Mucosa of gallbladder (tissue), 1 donor: ENCODE measurements around the gene KRT84. TPM values are rescaled to one million over a fixed set of nuclear protein-coding genes. Genes with fewer than 3 reads are reported as not detected.
"Not testable (repeated sequence)": the region's sequence is repeated elsewhere in the genome, so short reads cannot be mapped to it uniquely, and the experiment has no call there.

Experiments used
- DNase-seq: peaks from one replicate; pipeline ENCODE4 v3.0.0-alpha.2; 2020; ENCODE audit warnings: low spot score
- total RNA-seq: library from RNA; stranded (reverse); gene quantifications from one replicate; pipeline ENCODE4 v1.2.1, GENCODE V29; 2021
- donor health status: DM: no; HTN: no; CAD: no.

Gene KRT84
- total RNA-seq, 1 donor from 2014 or later, result not detected

GRCh38 chr12:52345041-52345440, 40.4 kb downstream of the KRT84 start:
- not testable (repeated sequence) for DNase-seq

DNA sequence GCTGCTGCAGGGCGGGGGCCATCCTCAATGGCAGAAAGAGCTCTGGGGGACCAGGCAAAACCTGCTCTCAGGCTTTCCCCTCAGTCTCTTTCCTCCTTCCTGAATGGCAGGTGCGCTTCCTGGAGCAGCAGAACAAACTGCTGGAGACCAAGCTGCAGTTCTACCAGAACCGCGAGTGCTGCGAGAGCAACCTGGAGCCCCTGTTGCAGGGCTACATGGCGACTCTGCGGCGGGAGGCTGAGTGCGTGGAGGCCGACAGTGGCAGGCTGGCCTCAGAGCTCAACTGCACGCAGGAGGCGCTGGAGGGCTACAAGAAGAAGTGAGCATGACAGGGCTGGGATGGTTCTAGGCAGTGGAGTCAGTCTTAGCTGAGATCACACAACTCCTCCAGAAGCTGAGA, 41.3 kb downstream of the KRT84 start:
- no peak for DNase-seq

DNA sequence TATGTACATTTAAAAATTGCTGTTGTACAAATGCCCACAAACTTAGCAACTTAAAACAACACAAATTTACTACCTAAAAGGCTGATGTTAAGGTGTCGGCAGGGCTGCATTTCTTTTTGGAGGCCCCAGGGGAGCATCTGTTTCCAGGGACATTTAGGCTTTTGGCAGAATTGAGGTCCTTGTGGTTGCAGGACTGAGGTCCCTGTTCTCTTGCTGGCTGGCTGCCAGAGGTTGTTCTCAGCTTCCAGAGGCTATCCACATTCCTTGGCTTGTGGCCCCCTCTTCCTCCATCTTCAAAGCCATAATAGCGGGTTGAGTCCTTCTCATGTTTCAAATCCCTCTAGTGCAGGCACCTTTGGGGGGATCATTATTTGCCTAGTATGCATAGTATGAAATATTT, 41.9 kb downstream of the KRT84 start:
- no peak for DNase-seq

DNA sequence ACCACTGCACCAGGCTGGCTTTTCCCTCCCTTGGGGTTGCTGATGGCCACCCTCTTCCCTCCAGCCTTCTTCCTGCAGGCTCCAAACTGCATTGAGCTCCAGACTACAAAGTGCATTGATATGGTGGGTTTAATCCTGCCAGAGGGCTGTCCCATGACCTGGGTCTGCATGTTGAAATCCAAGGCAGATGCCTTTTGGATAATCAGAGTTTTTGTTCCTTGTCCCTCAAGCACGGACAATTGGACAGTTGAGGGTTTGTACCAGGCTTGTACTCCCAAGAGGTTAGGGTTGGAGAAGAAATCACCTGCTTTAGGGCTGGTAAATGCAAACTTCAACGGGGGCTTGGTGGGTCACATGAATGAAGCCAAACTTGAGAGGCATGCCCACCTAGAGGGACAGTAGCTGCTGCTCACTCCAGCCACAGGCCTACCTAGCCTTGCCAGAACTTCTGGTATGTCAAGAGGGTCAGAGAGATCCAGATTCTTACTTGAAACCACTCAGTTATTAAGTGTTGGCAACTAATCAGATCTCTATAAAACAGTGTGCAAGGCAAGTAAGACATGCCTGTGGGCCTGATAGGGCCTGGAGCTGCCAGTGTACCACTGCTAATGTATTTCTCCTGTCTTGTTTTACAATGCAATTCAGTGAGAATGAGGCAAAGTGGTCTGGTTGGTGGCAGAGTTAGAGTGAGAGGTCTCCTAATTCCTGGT, 42.5 kb downstream of the KRT84 start:
- DNase-seq, result no peak

- no peak for DNase-seq
Observed at GRCh38 chr12:52341066-52341580, 44.3 kb downstream of the KRT84 start.

DNA sequence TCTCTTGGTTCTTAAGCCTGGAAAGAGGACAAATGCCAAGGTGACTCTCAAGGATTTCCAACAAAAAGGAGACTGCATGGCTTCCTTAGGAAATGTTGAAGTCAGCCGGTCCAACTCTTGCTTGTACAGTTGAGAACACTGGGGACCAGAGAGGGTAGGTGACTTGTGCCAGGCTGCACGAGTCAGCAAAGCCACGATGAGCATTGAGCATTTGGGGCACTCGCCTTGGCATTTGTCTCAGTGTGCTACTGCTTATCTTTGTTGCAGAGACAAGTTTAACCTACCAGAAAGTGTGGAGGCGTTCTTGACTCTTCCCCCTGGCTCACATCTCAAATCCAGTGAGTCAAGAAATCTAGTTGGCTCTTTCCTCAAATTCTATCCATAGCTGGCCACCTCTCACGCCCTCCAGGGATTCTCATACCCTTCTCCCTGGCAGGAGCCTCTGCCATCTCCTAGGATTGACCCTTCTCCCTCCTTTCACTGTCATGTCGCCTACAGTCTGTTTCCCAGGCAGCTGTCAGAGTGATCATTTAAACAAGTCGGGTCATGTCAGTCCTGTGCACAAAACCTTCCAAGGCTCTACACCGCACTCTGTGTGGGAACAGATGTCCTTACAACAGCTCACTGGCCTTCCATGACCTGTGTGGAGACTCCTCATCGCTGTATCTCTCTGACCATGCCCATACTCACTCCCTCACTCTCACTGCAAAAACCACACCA, 47.1 kb downstream of the KRT84 start:
- no peak for DNase-seq

GRCh38 chr12:52337054-52337453, 48.4 kb downstream of the KRT84 start:
- DNase-seq, result no peak

DNA sequence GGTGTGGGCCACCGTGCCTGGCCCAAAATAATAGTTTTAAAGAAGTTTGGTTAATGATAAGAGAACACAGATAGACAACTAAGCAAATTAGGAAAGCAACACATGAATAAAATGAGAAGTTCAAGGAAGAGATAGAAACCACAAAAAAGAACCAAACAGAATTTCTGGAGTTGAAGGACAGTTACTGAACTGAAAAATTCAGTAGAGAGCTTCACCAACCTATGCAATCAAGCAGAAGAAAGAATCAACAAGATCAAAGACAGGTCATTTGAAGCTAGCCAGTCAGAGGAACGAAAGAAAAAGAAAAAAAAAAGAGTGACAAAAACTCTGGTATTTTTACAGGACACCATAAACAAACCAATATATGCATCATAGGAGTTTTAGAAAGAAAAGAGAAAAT, 48.8 kb downstream of the KRT84 start:
- no peak for DNase-seq

GRCh38 chr12:52335598-52336262, 49.7 kb downstream of the KRT84 start:
- peak; percentile 86 for DNase-seq

- no peak for DNase-seq
Observed at GRCh38 chr12:52334185-52334584, 51.3 kb downstream of the KRT84 start.

DNA sequence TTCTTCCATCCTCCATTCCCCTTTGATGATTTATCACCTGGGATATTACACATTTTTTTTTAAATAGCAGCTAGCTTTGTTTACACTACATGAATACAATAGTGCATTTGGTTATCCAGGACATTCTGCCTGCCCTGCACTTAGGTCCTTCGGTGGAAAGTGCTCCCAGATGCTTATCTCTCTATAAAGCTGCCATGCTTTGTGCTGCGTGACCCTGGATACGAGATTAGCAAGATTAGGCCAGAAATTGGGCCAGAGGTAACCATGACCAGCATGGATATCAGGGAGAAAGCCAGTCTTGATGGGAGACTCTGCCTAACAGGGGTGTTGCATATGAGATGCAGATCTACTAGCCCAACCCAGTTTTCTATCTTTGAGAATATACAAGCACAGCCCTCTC, 52.1 kb downstream of the KRT84 start:
- no peak for DNase-seq

DNA sequence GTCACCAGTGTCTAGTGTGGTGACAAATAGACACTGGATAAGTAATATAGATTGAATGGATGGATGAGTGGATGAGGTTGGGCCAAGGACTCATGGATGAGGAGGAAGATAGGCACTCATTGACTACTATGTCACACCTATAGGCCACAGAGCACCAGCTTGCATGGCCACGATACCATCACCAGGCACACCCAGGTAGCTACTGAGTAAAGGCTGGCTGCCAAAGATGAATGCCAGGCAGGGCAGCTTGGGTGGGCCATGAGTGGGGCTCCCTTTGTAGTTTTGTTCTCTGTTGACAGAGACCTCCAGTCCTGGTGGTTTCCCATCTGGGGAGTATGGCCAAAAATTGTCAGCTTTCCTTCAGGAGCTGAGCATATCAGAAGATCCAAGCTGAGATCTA, 53.1 kb downstream of the KRT84 start:
- DNase-seq, result no peak

DNA sequence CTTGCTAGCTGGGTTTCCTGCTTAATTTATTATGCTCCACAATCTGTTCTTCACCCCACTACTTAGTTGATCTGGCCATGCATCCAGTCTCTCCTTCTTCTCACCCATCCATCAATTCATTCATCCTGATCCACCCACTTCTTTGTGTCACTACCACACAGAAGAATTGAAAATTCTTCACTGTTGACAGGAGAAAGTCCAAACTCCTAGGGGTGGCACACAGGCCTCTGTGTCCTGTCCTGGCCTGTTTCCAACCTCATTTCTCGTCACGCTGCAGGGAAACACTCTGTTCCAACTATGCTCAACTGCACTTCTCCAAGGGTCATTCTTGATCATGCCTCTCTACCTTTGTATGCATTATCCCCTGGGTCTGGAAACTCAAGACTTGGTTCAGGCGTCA, 53.6 kb downstream of the KRT84 start:
- peak; percentile 68 for DNase-seq

DNA sequence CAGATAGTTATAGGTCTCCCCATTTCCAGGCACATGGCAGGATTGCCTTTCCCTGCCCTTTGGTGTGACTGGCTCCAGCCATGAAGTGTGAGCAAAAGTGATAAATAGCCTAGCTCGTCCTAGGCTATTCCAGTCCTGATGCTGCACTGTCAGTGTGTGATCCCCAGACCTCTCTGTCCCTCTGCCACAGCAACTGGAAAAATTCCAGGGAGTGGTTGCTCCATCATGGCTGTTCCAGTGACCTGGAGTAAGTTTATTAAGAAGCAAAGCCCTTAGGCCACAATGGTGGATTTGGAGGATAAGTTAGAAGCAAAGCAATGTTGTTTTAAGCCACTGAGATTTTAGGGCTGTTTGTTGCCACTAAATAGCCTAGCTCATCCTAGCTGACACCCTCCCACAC, 54.4 kb downstream of the KRT84 start:
- DNase-seq, result no peak

DNA sequence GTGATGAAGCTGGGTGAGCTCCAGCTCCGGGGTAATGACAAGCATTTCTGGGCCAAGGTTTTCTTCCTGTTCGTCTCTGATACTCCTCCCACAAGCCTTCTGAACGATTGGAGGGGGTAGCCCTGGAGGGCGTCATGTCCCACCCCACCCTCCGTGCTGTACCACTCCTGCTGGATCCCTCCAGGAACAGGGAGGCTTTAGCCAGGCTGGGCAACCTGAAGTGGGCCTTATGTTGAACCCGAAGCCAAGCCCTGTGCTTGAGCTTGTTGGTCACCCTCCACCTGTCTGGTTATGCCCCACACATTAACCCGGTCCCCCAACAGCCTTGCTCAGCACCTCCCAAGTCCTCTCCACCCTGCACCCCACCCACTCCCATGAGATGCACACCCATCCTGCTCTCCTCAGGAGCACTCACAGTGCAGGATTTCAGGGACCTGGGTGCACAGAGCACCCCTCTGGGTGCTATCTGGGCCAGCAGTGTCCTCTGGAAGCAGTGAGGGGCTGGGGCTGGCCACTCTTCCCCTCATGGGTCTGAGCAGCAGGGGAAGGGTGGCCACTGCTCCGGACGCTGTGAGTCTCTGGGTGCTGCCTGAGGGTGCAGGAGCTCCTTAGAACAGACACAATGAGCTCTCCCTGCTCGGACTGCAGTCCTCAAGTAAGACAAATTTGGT, 57.5 kb downstream of the KRT84 start:
- no peak for DNase-seq

Other genes starting within 250 kb of the KRT84 start
- gene KRT80, start 193.6 kb downstream of the KRT84 start, total RNA-seq, result 15.5 TPM
- 335 TPM for gene KRT7, start 152.4 kb downstream of the KRT84 start, total RNA-seq
- 1.1 TPM for gene KRT86, start 111.0 kb downstream of the KRT84 start, total RNA-seq
- 0.55 TPM for gene KRT81, start 94.1 kb downstream of the KRT84 start, total RNA-seq
- not detected for gene KRT83, start 64.3 kb downstream of the KRT84 start, total RNA-seq
- gene KRT85, start 18.2 kb downstream of the KRT84 start, total RNA-seq, result not detected
- gene KRT82, start 20.7 kb upstream of the KRT84 start, total RNA-seq, result not detected
- not detected for gene KRT75, start 48.7 kb upstream of the KRT84 start, total RNA-seq
- not detected for gene KRT6B, start 66.5 kb upstream of the KRT84 start, total RNA-seq
- not detected for gene KRT6C, start 88.2 kb upstream of the KRT84 start, total RNA-seq
- gene KRT6A, start 107.6 kb upstream of the KRT84 start, total RNA-seq, result not detected
- not detected for gene KRT5, start 134.7 kb upstream of the KRT84 start, total RNA-seq
- gene KRT71, start 167.5 kb upstream of the KRT84 start, total RNA-seq, result not detected
- gene KRT74, start 188.2 kb upstream of the KRT84 start, total RNA-seq, result not detected
- not detected for gene KRT72, start 215.8 kb upstream of the KRT84 start, total RNA-seq
- not detected for gene KRT73, start 232.9 kb upstream of the KRT84 start, total RNA-seq